DMS153 treated with DMSO at 0.1 percent for 48 hours (cell line): ENCODE measurements around the gene AMZ2.
"Not testable (repeated sequence)": the region's sequence is repeated elsewhere in the genome, so short reads cannot be mapped to it uniquely, and the experiment has no call there.

Experiments
- DNase-seq: peaks from one replicate; lab custom pipeline; 2025; ENCODE audit not compliant: unreplicated experiment; lab: John Stamatoyannopoulos, UW

AMZ2 gene

DNA sequence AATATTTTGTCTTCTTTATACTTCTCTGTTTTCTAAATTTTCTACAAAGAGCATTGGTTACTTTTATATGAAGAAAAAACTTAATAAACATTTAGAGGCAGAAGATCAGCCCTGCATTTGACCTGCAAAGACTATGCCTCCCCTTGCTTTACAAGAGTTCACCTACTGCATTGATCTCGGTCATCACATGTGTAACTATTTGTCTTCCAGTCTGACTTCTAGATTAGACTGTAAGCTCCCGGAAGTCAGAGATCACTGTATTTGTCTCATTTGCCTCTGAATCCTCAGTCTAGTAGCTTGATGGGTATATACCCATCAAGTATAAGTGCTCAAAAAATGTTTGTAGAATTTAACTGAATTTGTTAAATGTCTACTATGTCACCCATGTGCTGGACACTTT is 27.7 kb upstream of the AMZ2 start:
- DNase-seq: not testable (repeated sequence)

DNA sequence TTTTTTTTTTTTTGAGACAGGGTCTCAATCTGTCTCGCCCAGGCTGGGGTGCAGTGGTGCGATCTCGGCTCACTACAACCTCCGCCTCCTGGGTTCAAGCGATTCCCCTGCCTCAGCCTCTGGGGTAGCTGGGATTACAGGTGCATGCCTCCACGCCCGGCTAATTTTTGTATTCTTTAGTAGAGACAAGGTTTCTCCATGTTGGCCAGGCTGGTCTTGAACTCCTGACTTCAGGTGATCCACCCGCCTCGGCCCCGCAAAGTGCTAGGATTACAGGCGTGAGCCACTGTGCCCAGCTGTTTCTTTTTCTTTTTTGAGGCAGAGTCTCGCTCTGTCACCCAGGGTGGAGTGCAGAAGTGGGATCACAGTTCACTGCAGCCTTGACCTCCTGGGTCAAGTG is 27.1 kb upstream of the AMZ2 start:
- not testable (repeated sequence) for DNase-seq

DNA sequence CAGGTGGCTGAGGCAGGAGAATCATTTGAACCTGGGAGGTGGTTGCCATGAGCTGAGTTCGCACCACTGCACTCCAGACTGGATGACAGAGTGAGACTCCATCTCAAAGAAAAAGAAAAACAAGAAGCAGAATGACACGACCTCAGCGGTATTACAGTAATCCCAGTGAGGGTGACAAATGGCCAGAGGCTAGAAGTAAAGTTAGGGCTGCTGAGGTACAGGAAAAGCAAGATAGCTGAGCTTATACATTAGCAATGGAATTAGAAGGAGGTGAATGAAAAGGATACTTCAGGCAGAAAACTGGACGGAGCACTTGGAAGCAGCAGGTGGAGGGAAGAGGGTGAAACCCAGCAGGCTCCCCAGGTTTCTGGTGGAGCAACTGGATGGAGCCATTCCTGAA is 26.1 kb upstream of the AMZ2 start:
- no peak for DNase-seq

DNA sequence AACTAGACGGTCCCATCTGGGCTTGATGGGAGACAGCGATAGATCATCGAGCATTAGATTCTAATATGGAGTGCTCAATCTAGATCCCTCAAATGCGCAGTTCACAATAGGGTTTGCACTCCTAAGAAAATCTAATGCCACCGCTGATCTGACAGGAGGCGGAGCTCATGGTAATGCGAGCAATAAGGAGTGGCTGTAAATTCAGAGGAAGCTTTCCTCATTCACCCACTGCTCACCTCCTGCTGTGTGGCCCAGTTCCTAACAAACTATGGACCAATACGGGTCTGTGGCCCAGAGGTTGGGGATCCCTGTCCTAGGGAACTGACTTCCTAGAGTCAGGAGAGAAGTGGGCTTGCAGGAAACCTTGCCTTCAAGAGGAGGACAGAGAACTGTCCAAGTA is 25.2 kb upstream of the AMZ2 start:
- no peak for DNase-seq

DNA sequence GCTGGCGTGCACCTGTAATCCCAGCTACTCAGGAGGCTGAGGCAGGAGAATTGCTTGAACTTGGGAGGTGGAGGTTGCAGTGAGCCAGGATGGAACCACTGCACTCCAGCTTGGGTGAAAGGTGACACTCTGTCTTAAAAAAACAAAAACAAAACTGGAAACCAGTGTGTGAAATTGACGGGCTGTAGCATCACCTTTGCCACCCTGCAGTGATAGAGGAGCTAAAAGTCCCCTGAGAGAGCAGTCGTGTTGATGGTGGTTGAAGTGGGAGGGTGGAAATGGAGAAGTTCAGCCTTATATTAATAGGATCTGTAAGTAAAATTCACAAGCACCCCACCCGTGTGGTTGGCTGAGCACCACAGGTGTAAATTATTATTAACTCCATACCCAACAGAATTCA is 22.8 kb upstream of the AMZ2 start:
- not testable (repeated sequence) for DNase-seq

DNA sequence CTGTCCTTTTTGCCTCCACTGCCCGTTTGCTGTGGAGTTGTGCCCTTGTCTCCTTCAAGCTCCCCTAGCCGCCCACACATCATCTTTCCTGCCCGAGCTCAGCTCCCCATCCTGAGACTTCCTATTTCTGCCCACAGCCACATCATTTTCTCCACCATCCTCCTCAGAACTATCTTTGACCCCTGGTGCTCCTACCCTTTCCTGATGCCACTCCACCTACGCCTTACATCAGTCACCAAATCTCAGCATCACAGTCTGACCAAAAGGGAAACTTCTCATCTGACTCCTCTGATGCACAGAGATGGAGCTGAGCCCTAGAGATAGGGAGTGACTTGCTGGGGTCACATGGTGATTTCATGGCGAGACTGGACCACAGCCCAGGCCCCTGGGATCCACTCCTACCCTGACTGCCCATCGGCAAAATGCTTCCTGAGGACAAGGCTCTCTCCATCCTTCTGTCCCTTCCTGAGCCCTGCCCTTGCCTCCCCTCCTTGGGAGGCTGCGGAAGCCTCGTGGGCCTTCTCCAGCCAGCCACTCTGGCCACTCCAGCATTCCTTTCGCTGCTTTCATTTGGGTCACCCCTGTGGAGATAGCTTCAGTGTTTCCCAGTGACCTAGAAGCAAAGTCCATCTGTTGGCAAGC is 19.7 kb upstream of the AMZ2 start:
- not testable (repeated sequence) for DNase-seq

DNA sequence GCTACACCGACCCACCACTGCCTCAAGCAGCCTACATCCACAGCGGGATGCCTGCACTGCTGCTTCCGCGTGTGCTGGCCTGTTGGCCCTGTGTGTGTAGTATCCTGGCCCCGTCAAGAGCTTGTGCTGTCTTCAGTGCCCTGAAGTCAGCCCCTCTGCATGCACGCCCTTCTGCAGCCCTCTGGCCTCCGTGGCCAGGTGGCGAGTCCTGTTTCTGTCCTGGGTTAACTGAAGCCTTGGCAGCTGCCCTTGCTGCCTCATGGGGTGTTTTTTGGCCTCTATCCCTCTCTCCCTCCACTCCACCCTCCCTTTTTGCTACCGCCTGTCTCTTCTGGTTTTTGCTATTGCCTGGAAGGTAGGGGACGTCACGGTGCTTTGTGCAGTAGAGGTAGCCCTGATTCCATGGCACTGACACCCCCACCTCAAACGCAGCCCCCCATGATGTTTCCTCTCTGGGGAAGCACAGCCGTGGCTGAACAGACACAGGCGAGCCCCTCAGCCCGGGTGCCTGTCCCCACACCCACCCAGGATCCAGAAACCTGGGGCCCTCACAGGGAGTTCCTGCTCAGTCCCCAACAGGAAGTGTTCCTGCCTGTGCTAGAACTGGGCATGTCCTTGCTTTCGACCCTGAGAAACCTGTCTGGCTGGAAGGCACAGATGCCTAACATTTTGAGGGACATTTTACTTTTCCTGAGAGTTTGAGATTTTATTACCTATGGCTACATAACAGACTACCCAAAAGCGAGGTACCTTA is 18.8 kb upstream of the AMZ2 start:
- no peak for DNase-seq

DNA sequence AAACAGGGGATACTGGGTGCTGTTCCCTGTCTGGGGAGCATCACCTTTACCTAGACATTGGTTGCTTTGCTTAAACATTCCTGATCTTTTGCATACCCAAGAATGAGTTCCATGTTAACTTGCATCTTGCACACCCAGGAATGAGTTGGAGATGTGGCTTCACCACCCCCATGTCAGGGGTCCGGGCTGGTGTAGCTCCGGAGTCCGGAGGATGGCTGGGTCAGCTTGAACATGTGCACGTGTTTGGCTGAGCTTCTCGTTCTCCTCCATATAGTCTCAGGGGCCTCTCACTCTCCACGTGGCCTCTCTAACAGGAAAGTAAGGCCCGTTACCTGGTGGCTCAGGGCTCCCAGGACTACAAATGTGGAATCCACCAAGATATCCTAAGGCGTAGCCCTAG is 18.2 kb upstream of the AMZ2 start:
- DNase-seq: no peak

DNA sequence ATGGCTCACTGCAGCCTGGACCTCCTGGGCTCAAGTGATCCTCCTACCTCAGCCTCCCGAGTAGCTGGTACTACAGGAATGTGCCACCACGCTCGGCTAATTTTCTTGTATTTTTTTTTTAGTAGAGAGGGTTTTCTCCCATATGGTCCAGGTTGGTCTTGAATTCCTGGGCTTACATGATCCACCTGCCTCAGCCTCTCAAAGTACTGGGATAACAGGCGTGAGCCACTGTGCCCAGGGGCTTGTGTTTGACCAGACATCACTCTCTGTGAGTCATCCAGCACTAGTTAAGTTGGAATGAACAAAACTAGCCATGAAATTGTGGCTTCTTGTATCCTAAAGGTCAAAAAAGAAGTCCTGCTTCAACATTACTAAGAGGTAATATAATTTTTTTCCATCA is 16.7 kb upstream of the AMZ2 start:
- DNase-seq: not testable (repeated sequence)

DNA sequence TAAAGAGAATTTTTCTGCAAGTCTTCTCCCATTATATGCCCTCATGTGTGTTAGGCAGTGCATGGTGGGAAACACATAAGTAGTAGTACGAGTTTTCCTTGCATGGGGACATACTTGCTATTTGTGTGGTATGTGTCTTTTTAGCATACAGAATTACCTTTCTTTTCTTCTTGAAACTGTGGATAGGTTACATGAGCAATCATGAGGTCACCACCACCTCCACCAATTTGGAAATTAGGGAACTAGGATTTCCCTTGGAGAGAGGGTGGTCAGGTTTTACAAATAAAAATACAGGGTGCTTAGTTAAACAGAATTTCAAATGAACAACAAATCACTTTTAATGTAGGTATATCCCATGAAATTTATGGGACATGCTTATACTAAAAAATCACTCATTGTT is 16.3 kb upstream of the AMZ2 start:
- DNase-seq: no peak

DNA sequence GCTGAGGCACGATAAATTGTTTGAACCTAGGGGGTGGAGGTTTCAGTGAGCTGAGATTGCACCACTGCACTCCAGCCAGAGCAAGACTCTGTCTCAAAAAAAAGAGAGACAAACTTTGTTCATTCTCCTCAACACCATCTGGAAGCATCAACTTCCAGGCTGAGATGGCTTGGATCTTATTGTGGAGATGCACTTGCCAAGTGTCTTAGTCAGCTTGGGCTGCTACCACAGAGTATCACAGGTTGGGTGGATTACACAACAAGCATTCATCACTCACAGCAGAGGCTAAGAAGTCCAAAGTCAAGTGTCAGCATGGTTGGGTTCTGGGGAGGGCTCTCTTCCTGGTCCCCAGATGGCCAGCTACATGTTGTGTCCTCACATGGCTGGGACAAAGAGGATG is 15.1 kb upstream of the AMZ2 start:
- DNase-seq: not testable (repeated sequence)

DNA sequence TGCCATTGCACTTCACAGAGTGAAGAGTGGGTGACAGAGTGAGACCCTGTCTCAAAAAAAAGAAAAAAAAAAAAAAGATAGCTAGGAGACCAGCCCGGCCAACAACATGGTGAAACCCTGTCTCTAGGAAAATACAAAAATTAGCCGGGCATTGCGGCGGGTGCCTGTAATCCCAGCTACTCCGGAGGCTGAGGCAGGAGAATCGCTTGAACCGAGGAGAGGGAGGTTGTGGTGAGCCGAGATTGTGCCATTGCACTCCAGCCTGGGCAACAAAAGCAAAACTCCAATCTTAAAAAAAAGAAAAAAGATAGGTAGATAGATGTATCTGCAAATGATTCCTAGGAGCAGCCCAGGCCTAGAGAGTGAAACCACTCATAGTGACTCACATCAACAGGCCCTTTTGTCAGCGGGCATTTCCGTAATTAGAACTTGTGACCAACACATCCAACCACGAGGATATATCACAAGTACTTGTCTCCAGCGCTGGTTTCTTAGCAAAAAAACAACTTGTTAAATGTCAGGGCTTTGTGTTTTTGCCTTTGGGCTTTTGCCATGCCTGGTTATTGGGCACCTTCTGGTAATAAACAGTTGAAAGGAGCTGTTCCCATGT is 13.0 kb upstream of the AMZ2 start:
- not testable (repeated sequence) for DNase-seq

DNA sequence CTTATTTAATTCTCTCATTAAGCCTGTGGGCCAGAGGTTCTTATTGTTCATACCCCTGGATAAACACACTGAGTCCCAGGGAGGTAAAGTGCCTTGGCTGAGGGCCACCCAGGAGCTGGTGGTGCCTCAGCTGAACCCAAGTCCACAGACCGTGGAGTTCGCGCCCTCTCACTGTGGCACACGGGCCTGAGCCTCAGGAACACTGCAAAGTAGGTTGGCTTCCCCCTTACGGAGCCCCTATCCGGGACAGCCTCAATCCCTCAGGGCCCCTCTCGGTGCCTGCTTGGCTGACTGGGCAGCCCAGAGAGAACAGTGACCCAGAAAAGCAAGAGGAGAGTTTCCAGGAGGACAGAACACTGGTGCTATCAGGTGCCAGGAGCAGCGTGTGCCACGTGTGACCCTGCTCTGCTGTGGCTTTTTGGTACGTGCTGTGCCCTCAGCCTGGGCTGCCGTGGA is 12.5 kb upstream of the AMZ2 start:
- not testable (repeated sequence) for DNase-seq

DNA sequence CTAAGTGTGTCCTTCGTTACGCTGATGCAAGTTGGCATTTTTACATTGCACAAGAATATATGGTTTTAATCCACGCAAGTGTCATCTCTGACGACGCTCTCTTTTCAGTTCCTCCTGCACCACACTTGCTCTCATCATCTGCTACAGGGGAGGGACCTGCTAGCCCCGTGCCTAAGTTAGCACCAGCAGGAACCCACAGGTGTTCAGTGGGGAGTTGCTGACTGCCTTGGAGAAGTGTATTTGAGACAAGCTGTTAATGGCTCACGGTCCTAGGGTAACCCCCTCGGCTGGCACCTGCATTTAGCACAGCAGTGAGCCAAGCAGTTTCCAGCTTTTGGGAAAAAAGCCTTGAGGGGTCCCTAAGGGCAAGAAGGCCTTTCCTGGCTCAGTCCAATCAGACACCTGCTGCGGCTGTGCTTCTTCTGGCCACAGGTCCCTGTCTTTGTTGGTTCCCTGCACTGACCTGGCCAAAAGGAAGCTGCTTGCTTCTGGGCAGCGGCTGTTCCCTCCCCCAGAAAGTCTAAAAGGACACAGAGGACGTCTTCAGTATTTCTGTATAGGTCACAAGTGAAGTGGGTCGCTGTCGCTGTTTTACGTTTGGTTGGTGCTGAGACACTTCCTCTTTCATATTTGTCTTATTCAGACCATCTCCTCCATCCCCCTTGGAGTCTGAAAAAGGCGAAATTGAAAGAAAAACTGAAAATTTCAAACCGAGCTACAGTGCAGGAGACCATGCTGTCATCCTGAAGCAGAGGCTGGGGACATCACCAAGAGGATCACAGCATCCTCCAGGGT is 10.3 kb upstream of the AMZ2 start:
- not testable (repeated sequence) for DNase-seq

DNA sequence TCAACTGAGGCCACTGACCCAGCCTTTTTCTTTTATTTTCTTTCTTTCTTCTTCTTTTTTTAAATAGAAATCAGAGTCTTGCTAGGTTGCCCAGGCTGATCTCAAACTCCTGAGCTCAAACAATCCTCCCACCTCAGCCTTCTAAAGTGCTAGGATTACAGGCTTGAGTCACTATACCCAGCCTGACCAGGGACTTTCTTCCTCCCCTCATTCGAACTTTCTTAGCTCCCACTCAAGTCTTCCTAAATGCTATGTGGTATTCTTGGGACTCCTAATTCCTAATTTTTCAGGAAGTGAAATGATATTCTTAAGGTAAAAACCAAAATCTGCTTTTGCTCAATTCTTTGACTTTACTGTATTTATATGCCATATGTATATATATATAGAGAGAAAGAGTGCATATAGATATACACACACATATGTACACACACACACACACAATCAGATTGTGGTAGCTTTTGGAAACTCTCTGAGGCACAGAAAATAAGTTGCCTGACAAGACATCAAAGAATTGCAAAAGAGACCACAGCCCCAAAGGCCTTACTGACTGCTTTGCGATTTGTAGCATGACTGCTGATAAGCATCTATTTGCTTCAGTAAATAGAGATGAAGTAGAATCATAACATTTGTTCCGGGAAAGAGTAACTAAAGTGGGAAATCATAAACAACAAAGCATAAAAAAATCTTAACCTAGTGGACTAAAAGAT is 9.5 kb upstream of the AMZ2 start:
- no peak for DNase-seq

DNA sequence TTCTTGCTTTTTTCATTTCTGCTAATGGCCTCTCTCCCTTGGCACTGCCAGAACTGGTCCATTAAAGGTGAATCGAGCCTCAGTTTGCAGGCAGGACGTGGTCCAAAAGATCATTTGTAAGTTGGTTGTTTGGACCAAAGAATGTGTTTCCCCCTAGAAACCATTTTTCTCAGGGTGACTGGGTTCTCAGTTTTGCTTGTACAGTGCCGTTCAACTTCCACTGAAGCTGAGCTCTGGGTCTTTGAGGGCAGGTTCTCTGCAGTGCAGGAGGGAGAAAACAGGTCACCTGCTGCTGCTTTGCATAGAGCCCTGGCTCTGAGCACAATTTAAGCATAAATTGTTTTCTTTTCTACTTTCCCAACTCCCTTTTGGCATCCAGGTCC is 9.0 kb upstream of the AMZ2 start:
- no peak for DNase-seq

DNA sequence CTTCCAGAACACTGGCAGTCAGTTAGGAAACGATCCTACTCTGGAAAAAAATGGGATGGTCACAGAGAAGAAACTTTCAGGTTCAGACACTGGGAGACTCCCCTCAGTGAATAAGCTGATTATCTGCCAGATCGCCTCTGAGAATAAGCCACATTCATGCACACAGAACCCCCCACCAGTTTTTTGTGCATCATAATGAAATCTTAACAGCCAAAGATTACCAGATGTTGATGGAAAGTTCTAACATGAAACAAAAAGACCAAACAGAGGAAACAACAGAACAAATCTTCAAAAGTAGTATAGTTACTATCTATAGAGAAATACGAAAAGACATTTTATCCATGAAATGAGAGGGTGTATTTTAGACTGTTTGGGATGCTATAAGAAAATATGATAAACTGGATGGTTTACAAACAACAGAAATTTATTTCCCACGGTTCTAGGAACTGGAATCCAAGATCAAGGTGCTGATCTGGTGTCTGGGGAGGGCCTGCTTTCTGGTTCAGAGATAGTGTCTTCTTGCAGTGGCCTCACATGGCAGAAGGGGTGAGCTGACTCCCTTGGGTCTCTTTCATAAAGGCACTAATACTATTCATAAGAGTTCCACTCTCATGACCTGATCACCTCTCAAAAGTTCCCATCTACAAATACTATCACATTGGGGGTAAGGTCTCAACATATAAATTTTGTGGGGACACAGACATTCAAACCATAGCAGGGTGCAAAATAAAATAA is 8.0 kb upstream of the AMZ2 start:
- DNase-seq: no peak

DNA sequence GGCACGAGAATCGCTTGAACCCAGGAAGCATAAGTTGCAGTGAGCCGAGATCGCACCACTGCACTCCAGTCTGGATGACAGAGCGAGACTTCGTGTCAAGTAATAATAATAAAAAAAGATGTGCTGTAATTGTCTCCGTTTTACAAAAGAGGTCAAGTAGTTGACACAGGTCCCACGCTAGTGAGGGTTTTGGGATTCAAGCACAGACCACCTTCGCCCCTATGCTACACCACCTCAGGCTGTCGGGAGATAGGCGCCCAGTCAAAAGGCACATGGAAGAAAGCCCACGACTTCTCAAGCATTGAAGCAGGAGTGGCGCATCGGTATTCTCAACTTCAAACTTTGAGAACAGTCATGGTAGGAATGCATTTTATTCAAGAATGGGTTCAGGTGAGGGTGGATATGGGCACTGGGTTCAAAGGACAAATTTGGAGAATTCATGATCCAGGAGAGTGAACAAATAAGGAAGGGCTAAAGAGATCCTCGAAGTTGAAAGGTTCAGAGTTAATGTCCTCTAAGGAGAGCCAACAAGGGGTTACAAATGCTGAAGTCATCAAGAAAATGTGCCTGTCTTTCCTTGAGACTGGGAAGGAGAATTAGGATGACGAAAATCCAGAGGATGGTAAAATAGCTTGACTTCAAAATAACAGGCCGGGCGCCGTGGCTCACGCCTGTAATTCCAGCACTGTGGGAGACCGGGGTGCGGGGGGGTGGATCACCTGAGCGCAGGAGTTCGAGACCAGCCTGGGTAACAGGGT is 1.4 kb upstream of the AMZ2 start:
- no peak for DNase-seq

DNA sequence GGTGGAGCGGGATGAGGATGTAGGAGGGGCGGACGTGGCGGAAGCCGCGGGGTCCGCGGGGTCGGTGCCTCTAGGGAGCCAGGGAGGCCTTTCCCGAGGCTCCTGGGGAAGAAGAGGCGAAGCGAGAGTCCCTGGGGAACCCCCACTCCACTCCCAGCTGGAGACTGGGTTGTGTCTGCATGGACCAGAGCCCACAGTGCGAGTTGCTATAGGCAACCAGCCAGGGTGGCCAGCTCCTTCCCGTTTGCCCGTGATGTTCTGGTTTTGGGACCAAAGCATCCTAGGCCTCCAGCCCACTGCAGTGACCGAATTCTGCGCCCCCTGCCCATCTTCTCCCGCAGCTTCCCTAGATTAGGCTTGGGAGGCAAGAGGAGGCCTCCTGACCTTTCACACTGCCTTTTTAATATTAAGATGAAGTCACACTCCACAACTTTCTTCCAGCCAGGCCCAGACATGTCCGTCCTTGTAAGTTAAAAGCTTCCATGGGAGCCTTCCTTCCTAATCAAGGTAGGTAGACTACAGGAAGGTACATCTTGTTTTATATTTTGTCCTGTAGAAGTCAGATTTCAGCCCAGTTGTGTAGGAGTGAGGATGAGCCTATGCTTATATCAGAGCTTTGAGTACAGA is 469 bp downstream of the AMZ2 start:
- no peak for DNase-seq
